ENCODE results near the gene IGSF21. TPM values are rescaled to one million over a fixed set of nuclear protein-coding genes. Genes with fewer than 3 reads are reported as not detected.

Gene IGSF21
- total and polyA plus RNA-seq, 2 donors (not counting 3 experiments of a cell fraction or from before 2014, with no cell fraction given) = not detected

- FAIRE-seq = no peak
- no peak for DNase-seq (ENCODE audit: low read depth, low spot score)
- no peak overlapping the region for H3K9ac ChIP-seq (replicated peaks; ENCODE audit: extremely low read depth, insufficient read depth, low read length)
- dilution Hi-C loops (cut with MboI; ENCODE audit: extremely low pct_ligation_motif_present, low sequenced_read_pairs) (no loop called here), intact Hi-C loops (cut with micrococcal nuclease) (no loop called here)
- BruUV-seq (replicated peaks) = no TSS peak
- no peaks in the 10 kb centered on the region for H4K20me1 ChIP-seq (replicated peaks; ENCODE audit: control insufficient read depth, extremely low read depth, insufficient read depth, low read length)
- no peaks in the 10 kb centered on the region for H3K9me1 ChIP-seq (replicated peaks; ENCODE audit: control insufficient read depth, extremely low read depth, insufficient read depth, low read length)
- H3K36me3 ChIP-seq (ENCODE audit: control insufficient read depth in 2 of 2, extremely low read depth in 1 of 2, insufficient read depth in 2 of 2, low read length in 2 of 2) = no peaks in the 10 kb centered on the region
- H3K9me3 ChIP-seq (replicated peaks; ENCODE audit: control insufficient read depth, insufficient read depth, low read length) = no peaks in the 10 kb centered on the region
- ChIA-PET POLR2A (no interaction called here), CTCF (no interaction called here)
- H3K4me1 ChIP-seq (ENCODE audit: control insufficient read depth, extremely low read depth, insufficient read depth, low read length) = no peaks in the 10 kb centered on the region
- H3K27ac ChIP-seq (ENCODE audit: insufficient read depth, low read depth, low read length) = no peak overlapping the region
- H2AFZ ChIP-seq (ENCODE audit: low read depth, low read length) = no peak overlapping the region
- H3K27me3 ChIP-seq (ENCODE audit: control insufficient read depth in 2 of 2, insufficient read depth in 2 of 2, low read length in 2 of 2) = no peaks in the 10 kb centered on the region
- H3K4me3 ChIP-seq (replicated peaks in 1 of 3; ENCODE audit: insufficient read depth in 1 of 3, low read depth in 1 of 3, low read length in 3 of 3) = no peak overlapping the region
- TF ChIP-seq JUN (IDR thresholded peaks at IDR 0.05; ENCODE audit: borderline replicate concordance, insufficient read depth, insufficient read length, low read depth) (no peak), EZH2 (IDR thresholded peaks at IDR 0.05; ENCODE audit: borderline replicate concordance, low read depth, low read length, severe bottlenecking) (no peak), POLR2A (IDR thresholded peaks at IDR 0.05; ENCODE audit: low read depth, low read length) (no peak), MYC (IDR thresholded peaks at IDR 0.05; ENCODE audit: low read depth, low read length) (no peak), POLR2AphosphoS5 (IDR thresholded peaks at IDR 0.05; ENCODE audit: insufficient read depth, low read depth, low read length) (no peak), CTCF (IDR thresholded peaks at IDR 0.05; ENCODE audit: extremely low read depth in 1 of 2, insufficient read depth in 1 of 2, low read depth in 1 of 2, low read length in 2 of 2) (no peak), GATA2 (IDR thresholded peaks at IDR 0.05; ENCODE audit: insufficient read depth, insufficient read length, low read depth, low read length) (no peak), FOS (IDR thresholded peaks at IDR 0.05; ENCODE audit: borderline replicate concordance, insufficient read depth, low read length) (no peak), MAX (IDR thresholded peaks at IDR 0.05; ENCODE audit: insufficient read depth, insufficient read length) (no peak)
- no peak overlapping the region for H3K4me2 ChIP-seq (ENCODE audit: insufficient read depth, low read length)
- no peaks in the 10 kb centered on the region for H3K79me2 ChIP-seq (ENCODE audit: control insufficient read depth, insufficient read depth, low read length)
These were observed 183.3 kb downstream of the IGSF21 start for GRCh38 chr1:18290740-18291412.
